Smooth muscle cell (in vitro differentiated cells): Measurements from ENCODE around the gene HDAC4. TPM values are rescaled to one million over a fixed set of nuclear protein-coding genes. Genes with fewer than 3 reads are reported as not detected.

ENCODE experiments used
- DNase-seq: peaks from one replicate; lab custom pipeline; 2025; ENCODE audit not compliant: unreplicated experiment; lab: John Stamatoyannopoulos, UW
- H2AFZ ChIP-seq: fragments of 200-600 bp; sonication (generic); 2 replicates; pipeline ENCODE4 v1.6.0; 2016; ENCODE audit warnings: antibody characterized with exemption, low read depth, mild to moderate bottlenecking
- H3F3A ChIP-seq: fragments of 200-600 bp; sonication (generic); 2 replicates; pipeline ENCODE4 v1.6.0; 2017; ENCODE audit warnings: antibody characterized with exemption, low read depth
- H3K27ac ChIP-seq: fragments of 200-600 bp; sonication (generic); 2 replicates; pipeline ENCODE4 v1.5.1; 2016; ENCODE audit warnings: low read depth, mild to moderate bottlenecking
- H3K27me3 ChIP-seq: fragments of 200-600 bp; sonication (generic); 2 replicates; pipeline ENCODE4 v1.6.1; 2016; ENCODE audit warnings: low read depth, mild to moderate bottlenecking
- H3K36me3 ChIP-seq: fragments of 200-600 bp; sonication (generic); 2 replicates; pipeline ENCODE4 v1.5.1; 2016; ENCODE audit warnings: low read depth
- H3K4me1 ChIP-seq: fragments of 200-600 bp; sonication (generic); 2 replicates; pipeline ENCODE4 v1.5.1; 2016; ENCODE audit warnings: low read depth
- H3K4me2 ChIP-seq: fragments of 200-600 bp; sonication (generic); 2 replicates; pipeline ENCODE4 v1.6.0; 2016; ENCODE audit warnings: mild to moderate bottlenecking
- H3K4me3 ChIP-seq: fragments of 200-600 bp; sonication (generic); 2 replicates; pipeline ENCODE4 v1.5.1; 2016; ENCODE audit warnings: mild to moderate bottlenecking
- H3K79me2 ChIP-seq: fragments of 200-600 bp; sonication (generic); 2 replicates; pipeline ENCODE4 v1.6.0; 2016; ENCODE audit warnings: low read depth, mild to moderate bottlenecking
- H3K9ac ChIP-seq: fragments of 200-600 bp; sonication (generic); 2 replicates; pipeline ENCODE4 v1.6.0; 2016; ENCODE audit warnings: low read depth
- H3K9me3 ChIP-seq: fragments of 200-600 bp; sonication (generic); replicated peaks from 2 replicates; pipeline ENCODE4 v1.5.1; 2016; ENCODE audit warnings: low read depth
- H4K20me1 ChIP-seq: fragments of 200-600 bp; sonication (generic); 2 replicates; pipeline ENCODE4 v1.6.0; 2016; ENCODE audit warnings: low read depth
- CTCF ChIP-seq: fragments of 200-600 bp; sonication (generic); IDR thresholded peaks from 2 replicates; pipeline ENCODE4 v1.5.1; 2017; ENCODE audit warnings: borderline replicate concordance, mild to moderate bottlenecking, antibody characterized with exemption; ENCODE audit not compliant: insufficient read depth, poor library complexity, severe bottlenecking
- WGBS: methylation state at CpG from one replicate; pipeline ENCODE4 v1.1.7; 2016; ENCODE audit warnings: low lambda C conversion rate; 5-methylcytosine and 5-hydroxymethylcytosine counted together
- polyA plus RNA-seq: library from polyadenylated mRNA; unstranded; fragments of >200 nt; fragmentation: Nextera tagmentation; extraction: Ambion mirVana; gene quantifications from 2 replicates; pipeline ENCODE4 v1.2.1, GENCODE V29; 2016
- total RNA-seq: library from RNA; depleted of rRNA; stranded (reverse); fragments of >200 nt; gene quantifications from 2 replicates; pipeline ENCODE4 v1.2.3, GENCODE V29; 2014

Gene HDAC4
- total and polyA plus RNA-seq, 2 experiments from 2014 or later, result 6.2 to 35.7 TPM

- Histone ChIP-seq H3K79me2 (no peaks in the 10 kb centered on the region), H3F3A (no peaks in the 10 kb centered on the region), H4K20me1 (no peaks in the 10 kb centered on the region), H3K4me2 (no peak overlapping the region), H3K9me3 (no peaks in the 10 kb centered on the region), H3K36me3 (no peaks in the 10 kb centered on the region), H3K4me1 (no peaks in the 10 kb centered on the region), H3K9ac (no peak overlapping the region), H3K27ac (no peak overlapping the region), H2AFZ (no peak overlapping the region), H3K4me3 (no peak overlapping the region), H3K27me3 (no peaks in the 10 kb centered on the region)
- no peak for TF ChIP-seq CTCF
- 94% methylated on average over 26 of the region's 27 CpGs for WGBS
- no peak for DNase-seq
Observed at GRCh38 chr2:239075918-239076758, 324.7 kb downstream of the HDAC4 start.

- no peaks in the 10 kb centered on the region for H3K36me3 ChIP-seq
- no peaks in the 10 kb centered on the region for H3F3A ChIP-seq
- no peak overlapping the region for H3K4me2 ChIP-seq
- no peaks in the 10 kb centered on the region for H4K20me1 ChIP-seq
- no peaks in the 10 kb centered on the region for H3K9me3 ChIP-seq
- H3K79me2 ChIP-seq, result no peaks in the 10 kb centered on the region
- no peak overlapping the region for H2AFZ ChIP-seq
- WGBS, result 96% methylated on average over 18 of the region's 18 CpGs
- no peaks in the 10 kb centered on the region for H3K27me3 ChIP-seq
- H3K4me1 ChIP-seq, result no peaks in the 10 kb centered on the region
- H3K9ac ChIP-seq, result no peak overlapping the region
- DNase-seq, result no peak
- H3K4me3 ChIP-seq, result no peak overlapping the region
- TF ChIP-seq CTCF, result no peak
- H3K27ac ChIP-seq, result no peak overlapping the region
Observed at GRCh38 chr2:239073745-239074530, 326.9 kb downstream of the HDAC4 start.

- Histone ChIP-seq H3K79me2 (no peaks in the 10 kb centered on the region), H3K9me3 (no peaks in the 10 kb centered on the region), H3K4me2 (no peak overlapping the region), H3K27me3 (no peaks in the 10 kb centered on the region), H3K27ac (no peak overlapping the region), H2AFZ (no peak overlapping the region), H3K9ac (no peak overlapping the region), H3F3A (no peaks in the 10 kb centered on the region), H3K36me3 (no peaks in the 10 kb centered on the region), H3K4me1 (no peaks in the 10 kb centered on the region), H4K20me1 (no peaks in the 10 kb centered on the region), H3K4me3 (no peak overlapping the region)
- WGBS, result 94% methylated on average over 12 of the region's 12 CpGs
- no peak for TF ChIP-seq CTCF
- no peak for DNase-seq
Observed at GRCh38 chr2:239073270-239073669, 327.6 kb downstream of the HDAC4 start.
